ENCODE data around the gene ACCSL. TPM values are rescaled to one million over a fixed set of nuclear protein-coding genes. Genes with fewer than 3 reads are reported as not detected.

ACCSL gene
- polyA plus RNA-seq, 1 of the 3 experiments (the other 2 are of a cell fraction): not detected

DNA sequence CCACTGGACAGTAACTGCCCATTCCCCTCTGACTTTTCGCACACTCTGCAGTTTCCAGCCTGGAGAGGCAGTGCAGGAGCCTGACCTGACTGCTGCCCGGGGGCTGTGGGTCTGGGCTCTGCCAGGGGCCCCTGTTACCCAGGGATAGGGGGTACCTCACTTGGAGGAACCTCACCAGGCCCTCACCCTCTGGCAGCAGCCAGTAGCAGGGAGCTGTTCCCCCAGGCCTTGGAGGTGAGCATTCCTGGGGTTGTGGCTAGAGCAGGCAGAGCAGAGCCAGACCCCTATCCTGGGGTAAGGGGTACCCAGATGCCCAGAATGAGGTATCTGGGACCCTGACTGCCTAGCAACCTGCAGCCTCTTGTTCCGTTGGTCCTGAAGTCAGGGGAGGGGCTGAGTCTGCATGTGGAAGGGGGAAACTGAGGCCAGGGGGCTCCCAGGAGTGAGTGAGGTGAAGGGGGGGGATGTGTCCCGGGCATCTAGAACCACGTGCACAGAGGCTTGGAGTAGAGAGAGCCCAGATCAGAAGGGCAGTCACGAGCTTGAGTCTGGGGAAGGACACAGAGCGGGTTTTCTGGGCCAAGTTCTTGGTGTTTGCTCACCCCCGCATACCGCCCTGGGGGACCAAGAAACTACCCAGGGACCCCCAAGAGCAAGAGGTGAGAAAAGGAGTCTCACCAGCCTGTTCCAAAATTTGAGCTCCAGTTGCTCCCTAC, 43.9 kb upstream of the ACCSL start:
- no peaks in the 10 kb centered on the region for H3K79me2 ChIP-seq (ENCODE audit: insufficient read depth)
- POLR2A ChIA-PET: interaction anchor here (2.1 kb wide), 1 partner anchor 57 kb away, joined by 7 read pairs; no protein-coding TSS in a partner anchor
- H3K4me1 ChIP-seq (ENCODE audit: control insufficient read depth in 1 of 2, insufficient read depth in 2 of 2, low read depth in 1 of 2, low read length in 1 of 2): peaks cover 0 to 21% of the 10 kb centered on the region in 2 experiments; a peak in 1 of 4 replicates
- H3K36me3 ChIP-seq (replicated peaks in 1 of 2; ENCODE audit: control insufficient read depth in 1 of 2, insufficient read depth in 2 of 2, low read length in 1 of 2): no peaks in the 10 kb centered on the region
- no peaks in the 10 kb centered on the region for H4K20me1 ChIP-seq (ENCODE audit: insufficient read depth)
- H2AFZ ChIP-seq (ENCODE audit: low read depth): no peak overlapping the region
- WGBS (ENCODE audit: low lambda C conversion rate): 79% methylated on average over 8 of the region's 9 CpGs
- H3K9me2 ChIP-seq: no peaks in the 10 kb centered on the region
- H3F3A ChIP-seq (replicated peaks; ENCODE audit: insufficient read depth): no peaks in the 10 kb centered on the region
- H3K27ac ChIP-seq (ENCODE audit: low read depth in 2 of 2, low read length in 1 of 2): no peak overlapping the region
- H3K4me3 ChIP-seq (ENCODE audit: low read depth in 2 of 2, low read length in 1 of 2): no peak overlapping the region
- TF ChIP-seq YY1 (IDR thresholded peaks at IDR 0.05; ENCODE audit: low read depth) (no peak), ZBTB33 (IDR thresholded peaks at IDR 0.05; ENCODE audit: borderline replicate concordance, low read depth) (no peak), FOSL2 (IDR thresholded peaks at IDR 0.05; ENCODE audit: borderline replicate concordance, low read depth) (no peak), TAF1 (IDR thresholded peaks at IDR 0.05; ENCODE audit: borderline replicate concordance, low read depth, low read length) (no peak), RCOR1 (IDR thresholded peaks at IDR 0.05; ENCODE audit: low read length) (no peak), REST (IDR thresholded peaks at IDR 0.05; ENCODE audit: low read depth, low read length) (no peak), NRF1 (IDR thresholded peaks at IDR 0.05; ENCODE audit: low read depth, low read length) (no peak), POLR2AphosphoS5 (IDR thresholded peaks at IDR 0.05; ENCODE audit: low read depth, low read length) (no peak), TCF12 (IDR thresholded peaks at IDR 0.05) (no peak)
- TF ChIP-seq, protein P1, sequence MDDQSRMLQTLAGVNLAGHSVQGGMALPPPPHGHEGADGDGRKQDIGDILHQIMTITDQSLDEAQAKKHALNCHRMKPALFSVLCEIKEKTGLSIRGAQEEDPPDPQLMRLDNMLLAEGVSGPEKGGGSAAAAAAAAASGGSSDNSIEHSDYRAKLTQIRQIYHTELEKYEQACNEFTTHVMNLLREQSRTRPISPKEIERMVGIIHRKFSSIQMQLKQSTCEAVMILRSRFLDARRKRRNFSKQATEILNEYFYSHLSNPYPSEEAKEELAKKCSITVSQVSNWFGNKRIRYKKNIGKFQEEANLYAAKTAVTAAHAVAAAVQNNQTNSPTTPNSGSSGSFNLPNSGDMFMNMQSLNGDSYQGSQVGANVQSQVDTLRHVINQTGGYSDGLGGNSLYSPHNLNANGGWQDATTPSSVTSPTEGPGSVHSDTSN (IDR thresholded peaks at IDR 0.05): no peak
- TF ChIP-seq, protein P2, sequence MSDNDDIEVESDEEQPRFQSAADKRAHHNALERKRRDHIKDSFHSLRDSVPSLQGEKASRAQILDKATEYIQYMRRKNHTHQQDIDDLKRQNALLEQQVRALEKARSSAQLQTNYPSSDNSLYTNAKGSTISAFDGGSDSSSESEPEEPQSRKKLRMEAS (IDR thresholded peaks at IDR 0.05; ENCODE audit: low read depth): no peak
- H3K27me3 ChIP-seq (ENCODE audit: insufficient read depth): no peaks in the 10 kb centered on the region
- H3K9me3 ChIP-seq: no peaks in the 10 kb centered on the region
- DNase-seq: no peak
- CTCF ChIA-PET: interaction anchor here (0.9 to 1.6 kb wide), 4 partner anchors 16 to 179 kb away, joined by 3 to 4 read pairs (median 3); no protein-coding TSS in a partner anchor
- no peak overlapping the region for H3K9ac ChIP-seq
- no peak overlapping the region for H3K4me2 ChIP-seq
